GM18909 (cell line): Measurements from ENCODE around the gene SELENOF.
"Not testable (repeated sequence)": the region's sequence is repeated elsewhere in the genome, so short reads cannot be mapped to it uniquely, and the experiment has no call there.

ENCODE experiments used
- ATAC-seq: cut with Tn5 transposase; IDR thresholded peaks from one replicate; pipeline ENCODE4 v1.9.1; 2021; ENCODE audit warnings: mild to moderate bottlenecking; ENCODE audit not compliant: unreplicated experiment, poor library complexity

Gene SELENOF

GRCh38 chr1:86922445-86922844, 8.5 kb upstream of the SELENOF start:
- no peak for ATAC-seq

GRCh38 chr1:86916752-86917151, 2.8 kb upstream of the SELENOF start:
- ATAC-seq = no peak

GRCh38 chr1:86915737-86916235, 1.9 kb upstream of the SELENOF start:
- no peak for ATAC-seq

GRCh38 chr1:86914998-86915736, 1.2 kb upstream of the SELENOF start:
- ATAC-seq = peak; percentile 32

- no peak for ATAC-seq
Measured at GRCh38 chr1:86914601-86914997, 673 bp upstream of the SELENOF start, which contains the start of gene HS2ST1. Gene HS2ST1 (plus strand): TSS chr1:86914635.

GRCh38 chr1:86913399-86913895, 479 bp downstream of the SELENOF start:
- no peak for ATAC-seq

GRCh38 chr1:86912281-86912900, 1.5 kb downstream of the SELENOF start:
- ATAC-seq = no peak

GRCh38 chr1:86906419-86906818, 7.5 kb downstream of the SELENOF start:
- ATAC-seq = no peak

- ATAC-seq = no peak
Measured at GRCh38 chr1:86905875-86906274, 8.1 kb downstream of the SELENOF start.

- not testable (repeated sequence) for ATAC-seq
Measured at GRCh38 chr1:86899401-86899800, 14.5 kb downstream of the SELENOF start.

GRCh38 chr1:86888327-86888726, 25.6 kb downstream of the SELENOF start:
- ATAC-seq = no peak

GRCh38 chr1:86887479-86888162, 26.3 kb downstream of the SELENOF start:
- no peak for ATAC-seq

GRCh38 chr1:86875722-86876121, 38.2 kb downstream of the SELENOF start:
- no peak for ATAC-seq

- ATAC-seq = no peak
Measured at GRCh38 chr1:86872086-86872485, 41.8 kb downstream of the SELENOF start.

GRCh38 chr1:86871001-86871400, 42.9 kb downstream of the SELENOF start:
- ATAC-seq = no peak

GRCh38 chr1:86868477-86868876, 45.4 kb downstream of the SELENOF start:
- ATAC-seq = no peak

GRCh38 chr1:86867278-86867677, 46.6 kb downstream of the SELENOF start:
- not testable (repeated sequence) for ATAC-seq

GRCh38 chr1:86866665-86867064, 47.3 kb downstream of the SELENOF start:
- ATAC-seq = peak; percentile 41

GRCh38 chr1:86865973-86866637, 47.8 kb downstream of the SELENOF start:
- peak; percentile 87 for ATAC-seq

- no peak for ATAC-seq
Measured at GRCh38 chr1:86862920-86863319, 51.0 kb downstream of the SELENOF start.
